HepG2 (cell line): Measurements from ENCODE around the gene PGRMC1. TPM values are rescaled to one million over a fixed set of nuclear protein-coding genes. Genes with fewer than 3 reads are reported as not detected.
"Not testable (repeated sequence)": the region's sequence is repeated elsewhere in the genome, so short reads cannot be mapped to it uniquely, and the experiment has no call there.

ENCODE experiments used
- ATAC-seq: fragments of 200-7000 bp; cut with Tn5 transposase; 3 replicates; pipeline ENCODE4 v1.9.1; 2020; ENCODE audit warnings: mild to moderate bottlenecking, moderate library complexity
- BruUV-seq: library from RNA; stranded (reverse); fragments of 400-500 nt; replicated peaks from 2 replicates; lab custom pipeline; 2021; lab: Mats Ljungman, UMichigan
- CTCF ChIA-PET: fragments of 300-600 bp; formaldehyde crosslinking; extraction: SDS; loops from one replicate; lab custom pipeline; 2021; ENCODE audit warnings: low total read pairs, inconsistent platforms, low intra/inter-chr PET ratio; lab: Yijun Ruan, JAX
- POLR2A ChIA-PET: fragments of 350-600 bp; sonication (Branson Sonifier 250); formaldehyde crosslinking; loops from one replicate; lab custom pipeline; 2020; ENCODE audit warnings: antibody characterized with exemption, inconsistent platforms; lab: Yijun Ruan, JAX
- DNase-seq: peaks from one replicate; pipeline ENCODE4 v3.0.0-alpha.2; 2015; ENCODE audit warnings: low spot score
- FAIRE-seq: peaks from 3 replicates; lab custom pipeline; 2011; peaks lifted over from hg19 to GRCh38; lab: Jason Lieb, UNC
- H2AFZ ChIP-seq: one replicate; pipeline ENCODE4 v1.6.1; 2011; ENCODE audit warnings: low read length, inconsistent platforms
- H3K27ac ChIP-seq: fragments of 300-600 bp; 3 replicates; pipeline ENCODE4 v1.8.0; 2011; ENCODE audit warnings: mixed run types, mild to moderate bottlenecking, mixed read lengths, low read length, inconsistent platforms; ENCODE audit not compliant: insufficient read depth; ENCODE audit errors: extremely low read length
- H3K27me3 ChIP-seq, 2 experiments: fragments of 200-600 bp in 1 of 2; 2 replicates in 1 of 2; 3 replicates in 1 of 2; pipeline versions ENCODE4 v1.6.0 to v1.8.0; 2011; ENCODE audit warnings: low read length in 2 of 2, mild to moderate bottlenecking in 2 of 2, moderate library complexity in 2 of 2, inconsistent platforms in 1 of 2; ENCODE audit not compliant: insufficient read depth in 2 of 2, control insufficient read depth in 1 of 2
- H3K36me3 ChIP-seq, 2 experiments: fragments of 200-600 bp in 1 of 2; replicated peaks in 1 of 2; 2 replicates in 1 of 2; 3 replicates in 1 of 2; pipeline versions ENCODE4 v1.5.1 to v1.8.0; 2011; ENCODE audit warnings: low read length in 2 of 2, inconsistent platforms in 1 of 2; ENCODE audit not compliant: insufficient read depth in 2 of 2, control insufficient read depth in 1 of 2
- H3K4me1 ChIP-seq: 2 replicates; pipeline ENCODE4 v1.5.1; 2012; ENCODE audit warnings: low read length, inconsistent platforms; ENCODE audit not compliant: insufficient read depth
- H3K4me2 ChIP-seq: 2 replicates; pipeline ENCODE4 v1.6.0; 2011; ENCODE audit warnings: low read depth, low read length, inconsistent platforms
- H3K4me3 ChIP-seq, 3 experiments: fragments of 200-600 bp in 1 of 3; sonication (generic), shearing (Covaris generic) in 1 of 3; replicated peaks in 1 of 3; 2 replicates each; pipeline ENCODE4 v1.5.1; 2011 to 2016; ENCODE audit warnings: low read length in 3 of 3, inconsistent platforms in 2 of 3, low read depth in 2 of 3, mild to moderate bottlenecking in 2 of 3, control low read depth in 1 of 3, mixed read lengths in 1 of 3; ENCODE audit not compliant: insufficient read depth in 1 of 3
- H3K79me2 ChIP-seq: one replicate; pipeline ENCODE4 v1.6.1; 2011; ENCODE audit warnings: low read length, inconsistent platforms; ENCODE audit not compliant: insufficient read depth
- H3K9ac ChIP-seq: 2 replicates; pipeline ENCODE4 v1.6.0; 2011; ENCODE audit warnings: mild to moderate bottlenecking, low read depth, low read length, inconsistent platforms; ENCODE audit not compliant: insufficient read depth
- H3K9me3 ChIP-seq: 2 replicates; pipeline ENCODE4 v1.5.1; 2012; ENCODE audit warnings: mild to moderate bottlenecking, low read length
- H4K20me1 ChIP-seq: 2 replicates; pipeline ENCODE4 v1.6.0; 2011; ENCODE audit warnings: inconsistent platforms, mild to moderate bottlenecking, low read length, moderate library complexity; ENCODE audit not compliant: insufficient read depth
- HBP1 ChIP-seq: IDR thresholded peaks from 2 replicates; pipeline ENCODE4 v1.6.1; 2016; ENCODE audit warnings: low read depth, control low read depth
- HDAC6 ChIP-seq: fragments of 200-600 bp; sonication (generic); IDR thresholded peaks from 2 replicates; pipeline ENCODE4 v1.7.0; 2017; ENCODE audit warnings: mild to moderate bottlenecking, antibody characterized with exemption, low read length, low read depth
- HOXA3 ChIP-seq: sonication (generic); formaldehyde crosslinking; IDR thresholded peaks from 2 replicates; pipeline ENCODE4 v1.5.0; 2020; ENCODE audit warnings: missing genetic modification reagents
- SP4 ChIP-seq: sonication (generic); formaldehyde crosslinking; IDR thresholded peaks from 2 replicates; pipeline ENCODE4 v1.8.1; 2023; ENCODE audit warnings: mild to moderate bottlenecking, missing genetic modification reagents
- ZFP90 ChIP-seq: sonication (generic); formaldehyde crosslinking; IDR thresholded peaks from 2 replicates; pipeline ENCODE4 v1.8.0; 2022; ENCODE audit warnings: missing genetic modification reagents, mild to moderate bottlenecking, inconsistent platforms, borderline replicate concordance
- ZNF207 ChIP-seq: fragments of 450-650 bp; IDR thresholded peaks from 2 replicates; pipeline ENCODE4 v1.6.1; 2016; ENCODE audit warnings: antibody characterized with exemption, borderline replicate concordance
- ZNF710 ChIP-seq: sonication (generic); formaldehyde crosslinking; IDR thresholded peaks from 2 replicates; pipeline ENCODE4 v1.5.0; 2020; ENCODE audit warnings: mild to moderate bottlenecking, missing genetic modification reagents, borderline replicate concordance
- ZNF883 ChIP-seq: sonication (generic); formaldehyde crosslinking; IDR thresholded peaks from 2 replicates; pipeline ENCODE4 v1.5.1; 2020; ENCODE audit warnings: mild to moderate bottlenecking, missing genetic modification reagents; ENCODE audit errors: not compliant biosample characterization
- WGBS: methylation state at CpG from one replicate; pipeline ENCODE4 v1.1.6; 2017; ENCODE audit warnings: low lambda C conversion rate; 5-methylcytosine and 5-hydroxymethylcytosine counted together
- in situ Hi-C: cut with HindIII; loops from 2 replicates; pipeline ENCODE4 v1.10.0; 2017; ENCODE audit warnings: low pct_unique_long_range_greater_than_20kb; ENCODE audit not compliant: extremely low pct_ligation_motif_present
- intact Hi-C: fragments of 100-400 bp; cut with micrococcal nuclease; formaldehyde crosslinking; loops from one replicate; pipeline ENCODE4 v1.10.0; 2022; ENCODE audit not compliant: unreplicated experiment
- polyA plus RNA-seq, 8 experiments: library from polyadenylated mRNA; depleted of rRNA in 3 of 8; stranded (reverse) in 7 of 8; unstranded in 1 of 8; fragments of >200 nt; fragmentation: Illumina TruSeq in 4 of 8; extraction: Trizol in 4 of 8; gene quantifications; 2 replicates each; pipeline versions ENCODE4 v1.2.1 to v1.2.3, GENCODE V29; 2011 to 2016; ENCODE audit warnings: low read depth in 4 of 8, missing spikeins in 1 of 8, mixed read lengths in 1 of 8; ENCODE audit not compliant: insufficient read depth in 1 of 8
- total RNA-seq, 5 experiments: library from RNA; depleted of rRNA; stranded (reverse); fragments of >200 nt; fragmentation: Illumina TruSeq; extraction: Trizol; gene quantifications; 2 replicates each; pipeline ENCODE4 v1.2.3, GENCODE V29; 2016; ENCODE audit warnings: low read depth in 1 of 5

Gene PGRMC1
- total and polyA plus RNA-seq, 2 of the 13 experiments (the other 11 are each of a cell fraction or from before 2014, with no cell fraction given): 44.7 to 124 TPM

GRCh38 chrX:119210931-119211648, 25.0 kb upstream of the PGRMC1 start:
- BruUV-seq, ATAC-seq, DNase-seq, H2AFZ ChIP-seq, intact Hi-C loops, H3K4me3 ChIP-seq, H4K20me1 ChIP-seq, H3K4me1 ChIP-seq, CTCF ChIA-PET, FAIRE-seq, H3K36me3 ChIP-seq, H3K4me2 ChIP-seq, H3K27ac ChIP-seq, in situ Hi-C loops, H3K79me2 ChIP-seq, H3K9me3 ChIP-seq, H3K27me3 ChIP-seq, POLR2A ChIA-PET, H3K9ac ChIP-seq: not testable (repeated sequence)
- 84% methylated on average over 6 of the region's 30 CpGs for WGBS

GRCh38 chrX:119211649-119212014, 24.5 kb upstream of the PGRMC1 start:
- in situ Hi-C loops: no loop called here
- WGBS: 83% methylated on average over 1 of the region's 1 CpG
- Histone ChIP-seq H3K9ac (no peak overlapping the region), H3K27ac (no peak overlapping the region), H4K20me1 (no peaks in the 10 kb centered on the region), H3K36me3 (no peaks in the 10 kb centered on the region), H3K4me2 (no peak overlapping the region), H3K79me2 (no peaks in the 10 kb centered on the region), H3K9me3 (no peaks in the 10 kb centered on the region), H2AFZ (no peak overlapping the region), H3K4me1 (no peaks in the 10 kb centered on the region), H3K27me3 (no peaks in the 10 kb centered on the region), H3K4me3 (no peak overlapping the region)
- intact Hi-C loops: no loop called here
- ChIA-PET POLR2A (no interaction called here), CTCF (no interaction called here)
- FAIRE-seq (no peak), DNase-seq (no peak), ATAC-seq (no peak)
- TF ChIP-seq HDAC6 (no peak), HOXA3 (CRISPR knock-in tag) (no peak), ZNF883 (CRISPR knock-in tag) (no peak), ZFP90 (CRISPR knock-in tag) (no peak), SP4 (CRISPR knock-in tag) (no peak), ZNF710 (CRISPR knock-in tag) (no peak), HBP1 (no peak), ZNF207 (no peak)
- BruUV-seq: no TSS peak
